ENCODE measurements around the gene FLNA. TPM values are rescaled to one million over a fixed set of nuclear protein-coding genes. Genes with fewer than 3 reads are reported as not detected.
A peak's percentile ranks its signal among the peaks of the same experiment; 100 is the strongest.

Gene FLNA
- total RNA-seq, 2 donors from 2014 or later: 84.2 to 741 TPM

DNA sequence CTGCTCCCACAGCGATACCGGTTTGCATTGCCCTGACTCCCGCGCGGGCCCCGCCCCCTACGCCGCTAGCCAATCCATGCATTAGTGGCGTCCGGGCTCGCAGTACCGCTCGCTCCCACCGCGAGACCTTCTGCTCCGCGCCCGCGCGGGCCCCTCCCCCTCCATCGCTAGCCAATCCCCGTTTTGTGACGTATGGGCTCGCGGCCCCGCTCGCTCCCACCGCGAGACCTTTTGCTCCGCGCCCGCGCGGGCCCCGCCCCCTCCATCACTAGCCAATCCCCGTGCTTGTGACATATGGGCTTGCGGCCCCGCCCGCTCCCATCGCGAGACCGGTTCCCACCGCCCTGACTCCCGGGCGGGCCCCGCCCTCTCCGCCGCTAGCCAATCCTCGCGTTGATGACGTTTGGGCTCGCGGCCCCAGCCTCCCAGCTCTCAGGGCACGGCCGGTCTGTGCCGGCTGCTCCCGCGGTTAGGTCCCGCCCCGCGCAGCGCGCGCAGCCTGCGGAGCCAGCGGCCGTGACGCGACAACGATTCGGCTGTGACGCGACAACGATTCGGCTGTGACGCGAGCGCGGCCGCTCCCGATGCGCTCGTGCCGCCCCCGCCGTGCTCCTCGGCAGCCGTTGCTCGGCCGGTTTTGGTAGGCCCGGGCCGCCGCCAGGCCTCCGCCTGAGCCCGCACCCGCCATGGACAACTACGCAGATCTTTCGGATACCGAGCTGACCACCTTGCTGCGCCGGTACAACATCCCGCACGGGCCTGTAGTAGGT, 4.5 kb upstream of the FLNA start, which contains the start of gene EMD:
Gene EMD (plus strand): TSS at position 497 of the 770 bp plus-strand sequence. CDS start 190 bp downstream, at position 687.
- DNase-seq: peak; percentile 95 to 98

DNA sequence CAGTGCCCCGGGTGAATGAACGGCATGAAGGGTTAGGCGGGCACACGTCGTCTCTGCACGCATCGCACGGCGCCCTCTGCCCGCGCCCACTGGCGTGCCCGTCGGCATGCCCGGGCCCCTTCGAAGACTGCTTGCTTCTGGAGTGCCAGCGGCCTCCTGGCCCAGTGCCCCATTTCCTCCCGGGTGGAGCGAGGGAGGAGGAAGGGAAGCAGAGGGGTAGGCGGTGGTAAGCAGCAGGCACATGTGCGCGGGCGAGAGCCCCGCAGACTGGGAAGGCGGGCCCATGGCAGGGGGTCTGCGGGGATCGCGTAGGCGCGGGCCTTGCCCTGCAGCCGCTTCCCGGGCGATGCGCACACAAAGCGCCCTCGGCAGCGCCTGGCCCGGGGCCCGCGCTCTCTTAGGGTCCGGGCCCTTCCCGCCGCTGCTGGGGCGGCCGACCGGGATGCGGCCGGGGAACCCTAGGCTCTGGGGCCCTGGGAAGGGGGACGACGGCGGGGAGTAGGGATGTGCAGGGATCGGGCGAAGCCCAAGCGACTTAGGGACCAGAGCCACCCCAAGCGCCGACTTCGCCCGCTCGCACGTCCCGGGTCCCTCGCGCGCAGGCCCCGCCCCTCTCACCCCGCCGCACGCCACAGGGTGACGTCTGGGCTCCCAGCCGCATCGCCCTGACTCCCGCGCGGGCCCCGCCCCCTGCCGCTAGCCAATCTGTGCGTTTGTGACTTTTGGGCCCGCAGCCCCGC, 3.8 kb upstream of the FLNA start:
- ATAC-seq (peak; percentile 10), DNase-seq (peak; percentile 65 to 71)
- intact Hi-C loops (cut with DNase I, micrococcal nuclease): no loop called here

More for the DNA sequence above, 4.5 kb upstream of the FLNA start, which contains the start of gene EMD:
- peak; percentile 82 for ATAC-seq
- intact Hi-C loops (cut with DNase I, micrococcal nuclease): no loop called here

DNA sequence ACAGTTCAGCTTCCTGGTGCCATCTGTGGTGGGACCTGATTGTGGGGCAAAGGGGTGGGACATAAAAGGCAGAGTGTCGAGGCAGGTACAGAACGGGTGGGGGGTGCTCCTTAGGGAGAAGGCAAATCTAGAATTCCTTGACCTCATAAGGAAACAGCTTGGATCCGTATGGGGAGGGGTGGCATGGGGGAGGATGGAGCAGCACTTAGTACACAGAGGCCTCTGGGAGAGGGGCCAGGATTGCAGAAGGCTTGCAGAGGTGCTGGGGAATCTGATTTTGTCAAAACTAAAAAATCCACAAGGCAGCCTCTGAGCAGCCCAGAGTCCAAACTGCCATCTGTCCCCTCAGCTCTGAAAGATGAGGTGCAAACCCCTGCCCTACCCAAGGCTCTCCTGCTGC, 2.3 kb upstream of the FLNA start:
- intact Hi-C loops (cut with DNase I, micrococcal nuclease): no loop called here
- DNase-seq (peak in 1 of 2 donors; percentile 65), ATAC-seq (no peak)

DNA sequence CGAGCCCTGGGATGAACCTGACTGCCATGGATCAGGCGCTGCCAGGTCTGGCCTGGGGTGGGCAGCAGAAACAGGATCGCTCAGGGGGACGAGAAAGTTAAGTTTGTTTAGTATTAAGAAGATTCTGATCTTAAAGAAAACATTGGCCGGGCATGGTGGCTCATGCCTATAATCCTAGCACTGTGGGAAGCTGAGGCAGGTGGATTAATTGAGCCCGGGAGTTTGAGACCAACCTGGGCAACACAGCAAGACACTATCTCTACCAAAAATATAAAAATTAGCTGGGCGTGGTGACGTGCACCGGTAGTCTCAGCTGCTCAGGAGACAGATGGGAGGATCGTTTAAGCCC, 696 bp upstream of the FLNA start:
- DNase-seq: no peak
- intact Hi-C loops (cut with DNase I, micrococcal nuclease): no loop called here

DNA sequence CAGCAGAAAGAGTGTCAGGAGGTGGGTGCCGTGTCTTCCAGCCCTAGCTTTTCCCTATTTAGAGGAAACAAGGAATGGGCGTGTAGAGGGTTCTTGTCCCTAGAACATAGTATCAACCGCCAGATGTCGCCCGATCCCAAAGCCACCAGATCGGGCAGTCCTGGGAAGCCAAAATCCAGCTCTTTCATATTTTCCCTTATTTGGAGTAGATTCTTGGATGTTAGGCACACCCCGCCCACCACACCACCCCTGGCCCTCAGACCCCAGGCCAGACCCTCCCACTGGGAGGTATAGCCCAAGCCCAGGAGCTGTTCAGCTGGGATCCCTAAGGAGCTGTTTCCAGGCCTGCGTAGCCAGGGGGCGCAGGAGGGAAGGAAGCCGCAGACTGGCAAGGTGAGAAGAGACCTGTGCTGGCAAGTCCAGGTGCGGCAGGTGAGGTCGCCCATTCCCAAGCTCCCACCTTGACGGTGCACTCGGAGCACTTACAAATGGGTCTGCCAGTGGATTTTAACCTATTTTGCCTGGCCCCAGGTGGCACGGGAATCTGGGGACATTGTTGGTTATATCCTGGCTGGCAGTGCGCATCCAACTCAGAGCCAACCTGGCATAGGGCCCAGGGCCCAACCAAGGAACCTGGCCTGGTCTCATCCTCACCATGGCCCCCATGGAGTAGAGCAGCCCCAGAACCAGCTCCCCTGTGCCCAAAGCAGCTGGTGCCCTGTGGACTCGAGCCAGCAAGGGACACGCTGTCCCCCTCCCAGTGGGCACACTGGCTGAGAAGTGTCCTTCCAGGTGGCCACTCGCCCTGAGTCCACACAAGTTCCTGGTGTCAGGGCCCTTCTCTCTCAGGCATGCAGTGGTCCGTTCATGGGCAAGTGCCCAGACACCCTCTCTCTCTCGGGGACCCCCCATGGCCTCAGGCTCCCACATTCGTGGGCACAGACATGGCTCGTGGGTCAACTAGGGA, 811 bp downstream of the FLNA start:
- DNase-seq (peak; percentile 67 to 70), ATAC-seq (peak; percentile 56)
- intact Hi-C loops (cut with DNase I, micrococcal nuclease): no loop called here

More for the DNA sequence above, 696 bp upstream of the FLNA start:
- no peak for ATAC-seq

DNA sequence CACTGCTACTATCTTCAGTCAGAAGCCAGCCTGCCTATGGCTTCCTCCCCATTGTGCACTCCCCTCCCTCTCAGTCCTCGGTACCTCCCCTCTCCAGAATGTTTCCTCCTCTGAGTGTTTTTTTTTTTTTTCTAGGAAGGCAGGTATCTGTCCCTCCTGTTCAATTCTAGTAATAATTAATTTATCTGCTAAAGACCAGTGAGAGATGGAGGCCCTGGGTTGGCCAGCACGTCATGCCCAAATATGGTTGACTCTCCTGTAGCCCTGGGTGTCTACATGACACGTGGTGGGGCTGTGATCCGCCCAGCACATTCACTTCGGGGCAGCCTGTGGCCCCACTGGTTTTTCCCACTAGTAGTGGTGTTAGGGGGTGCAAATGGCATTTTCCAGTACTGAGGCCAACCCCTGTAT, 1.8 kb downstream of the FLNA start:
- ATAC-seq (no peak), DNase-seq (no peak)
- intact Hi-C loops (cut with DNase I, micrococcal nuclease): no loop called here

DNA sequence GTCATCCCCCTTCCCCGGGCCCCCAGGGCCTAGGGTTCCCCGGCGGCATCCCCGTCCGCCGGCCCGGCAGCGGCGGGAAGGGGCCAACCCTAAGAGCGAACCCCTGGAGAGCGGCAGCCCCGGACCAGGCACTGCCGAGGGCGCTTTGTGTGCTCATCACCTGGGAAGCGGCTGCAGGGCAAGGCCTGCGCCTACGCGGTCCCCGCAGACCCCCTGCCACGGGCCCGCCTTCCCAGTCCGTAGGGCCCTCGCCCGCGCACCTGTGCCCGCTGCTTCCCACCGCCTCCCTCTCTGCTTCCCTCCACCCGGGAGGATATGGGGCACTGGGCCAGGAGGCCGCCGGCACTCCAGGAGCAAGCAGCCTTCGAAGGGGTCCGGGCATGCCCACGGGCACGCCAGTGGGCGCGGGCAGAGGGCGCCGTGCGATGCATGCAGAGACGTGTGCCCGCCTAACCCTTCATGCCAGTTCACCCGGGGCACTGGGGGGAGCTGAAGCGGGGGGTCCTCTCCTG, 2.6 kb downstream of the FLNA start:
- no peak for DNase-seq
- intact Hi-C loops (cut with DNase I, micrococcal nuclease): no loop called here

DNA sequence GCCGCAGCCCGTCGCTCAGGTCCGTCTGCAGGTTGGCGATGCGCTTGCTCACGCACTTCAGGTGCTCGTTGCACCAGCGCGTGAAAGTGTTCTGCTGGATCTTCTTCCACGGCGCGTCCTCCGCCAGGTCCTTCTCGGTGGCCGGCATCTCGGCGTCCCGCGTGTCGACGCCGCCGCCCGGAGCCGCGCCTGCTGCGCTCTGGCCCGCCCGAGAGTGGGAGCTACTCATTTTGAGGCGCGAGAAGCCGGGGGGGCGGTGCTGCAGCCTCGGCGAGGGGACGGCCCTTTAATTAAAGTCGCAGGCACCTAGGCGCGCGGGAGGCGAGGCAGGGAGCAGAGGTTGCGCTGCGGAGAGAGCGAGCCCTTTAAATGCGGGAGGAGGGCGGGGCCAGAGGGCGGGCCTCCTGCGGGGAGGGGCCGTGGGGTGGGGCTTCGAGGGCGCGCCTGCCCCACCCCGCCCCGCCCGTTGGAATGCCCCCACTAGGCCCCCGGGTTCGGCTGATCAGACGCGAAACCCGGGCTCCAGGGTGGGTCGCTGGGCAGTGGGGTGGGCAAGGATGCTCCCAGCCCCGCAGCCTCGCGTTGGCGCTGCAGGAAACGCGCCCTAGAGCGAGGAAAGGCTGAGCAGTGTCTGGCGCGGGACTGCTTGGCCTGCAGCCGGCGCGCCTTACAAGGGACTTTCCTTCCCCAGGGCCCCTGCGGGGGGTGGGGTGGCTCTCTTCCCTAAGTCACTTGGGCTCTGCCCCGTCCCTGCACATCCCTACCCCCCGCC, 3.2 kb downstream of the FLNA start:
- DNase-seq (peak; percentile 90), ATAC-seq (peak; percentile 77)
- intact Hi-C loops (cut with DNase I, micrococcal nuclease): no loop called here

More for the DNA sequence above, 2.6 kb downstream of the FLNA start:
- ATAC-seq: no peak

DNA sequence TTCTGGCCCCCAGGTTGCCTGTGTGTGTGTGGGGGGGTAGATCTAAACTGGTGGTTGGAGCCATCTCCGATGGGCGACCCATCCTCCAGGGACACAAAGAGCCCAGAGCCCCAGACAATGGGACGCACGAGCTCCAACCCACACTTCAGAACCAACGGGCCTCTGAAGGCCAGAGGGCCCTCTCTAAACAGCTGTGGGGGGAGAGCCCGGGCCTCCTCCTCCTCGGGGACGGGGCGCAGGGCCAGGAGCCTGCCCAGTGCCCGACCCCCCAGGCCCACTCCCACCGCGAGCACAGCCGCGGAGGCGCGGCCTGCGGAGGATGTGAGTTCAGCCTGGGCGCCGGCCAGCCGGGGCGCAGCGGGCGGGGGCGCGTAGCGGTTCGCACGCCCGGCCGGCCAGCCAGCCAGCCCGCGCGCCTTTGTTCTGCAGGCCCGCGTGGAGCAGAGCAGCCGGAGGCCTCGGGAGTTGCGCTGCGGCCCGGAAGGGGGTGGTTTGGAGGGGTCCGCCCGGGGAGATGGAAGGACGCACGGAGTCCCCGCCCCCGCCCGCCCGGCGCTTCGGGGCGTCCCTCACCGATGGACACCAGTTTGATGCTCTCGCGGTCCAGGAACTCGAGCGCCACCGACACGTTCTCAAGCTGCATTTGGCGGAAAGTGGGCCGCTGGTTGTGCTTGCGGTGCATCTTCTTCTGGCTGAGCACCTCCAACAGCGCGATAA, 4.0 kb downstream of the FLNA start:
- ATAC-seq (no peak), DNase-seq (no peak)
- intact Hi-C loops (cut with DNase I, micrococcal nuclease): no loop called here

DNA sequence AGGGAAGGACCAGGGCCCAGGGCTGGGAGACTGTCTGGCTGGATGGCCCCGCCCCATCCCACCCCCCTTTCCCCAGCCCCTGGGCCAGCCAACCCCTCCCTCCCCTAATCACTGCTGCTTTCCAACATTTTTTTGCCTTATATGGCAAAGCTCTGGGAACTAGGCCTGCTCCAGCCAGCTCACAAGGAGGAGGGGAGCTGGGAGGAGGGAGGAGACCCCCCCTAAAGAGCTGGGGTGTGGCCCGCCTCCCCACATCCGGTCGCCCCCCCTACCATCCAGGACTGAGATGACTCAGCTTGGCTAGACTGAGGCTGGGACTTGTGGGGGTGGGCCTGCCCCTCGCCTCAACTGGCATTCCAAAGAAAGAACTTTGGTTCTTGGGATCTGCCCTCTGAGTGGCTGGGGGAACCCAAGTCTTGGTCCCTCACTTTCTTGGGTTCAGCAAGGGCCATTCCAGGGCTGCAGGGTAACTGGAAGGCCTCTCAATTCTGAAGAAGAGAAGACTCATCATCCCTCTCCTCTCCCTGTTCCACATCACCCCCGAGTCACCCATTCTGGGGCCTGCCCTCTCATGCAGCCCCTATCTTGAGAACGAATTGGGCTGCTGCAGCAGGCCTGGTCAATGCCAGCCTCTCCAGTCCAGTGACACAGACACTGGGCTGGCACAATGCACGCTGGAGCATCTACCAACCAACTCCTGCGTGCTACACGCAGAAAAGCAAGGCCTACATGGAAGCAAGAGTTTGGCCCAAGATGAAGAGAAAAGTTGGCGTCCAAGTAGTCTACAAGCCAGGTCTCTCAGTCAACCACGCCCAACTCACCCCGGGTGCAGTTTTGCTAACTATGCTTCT, 4.8 kb downstream of the FLNA start:
- DNase-seq (peak; percentile 52 to 78), ATAC-seq (no peak)
- intact Hi-C loops (cut with DNase I, micrococcal nuclease): no loop called here

DNA sequence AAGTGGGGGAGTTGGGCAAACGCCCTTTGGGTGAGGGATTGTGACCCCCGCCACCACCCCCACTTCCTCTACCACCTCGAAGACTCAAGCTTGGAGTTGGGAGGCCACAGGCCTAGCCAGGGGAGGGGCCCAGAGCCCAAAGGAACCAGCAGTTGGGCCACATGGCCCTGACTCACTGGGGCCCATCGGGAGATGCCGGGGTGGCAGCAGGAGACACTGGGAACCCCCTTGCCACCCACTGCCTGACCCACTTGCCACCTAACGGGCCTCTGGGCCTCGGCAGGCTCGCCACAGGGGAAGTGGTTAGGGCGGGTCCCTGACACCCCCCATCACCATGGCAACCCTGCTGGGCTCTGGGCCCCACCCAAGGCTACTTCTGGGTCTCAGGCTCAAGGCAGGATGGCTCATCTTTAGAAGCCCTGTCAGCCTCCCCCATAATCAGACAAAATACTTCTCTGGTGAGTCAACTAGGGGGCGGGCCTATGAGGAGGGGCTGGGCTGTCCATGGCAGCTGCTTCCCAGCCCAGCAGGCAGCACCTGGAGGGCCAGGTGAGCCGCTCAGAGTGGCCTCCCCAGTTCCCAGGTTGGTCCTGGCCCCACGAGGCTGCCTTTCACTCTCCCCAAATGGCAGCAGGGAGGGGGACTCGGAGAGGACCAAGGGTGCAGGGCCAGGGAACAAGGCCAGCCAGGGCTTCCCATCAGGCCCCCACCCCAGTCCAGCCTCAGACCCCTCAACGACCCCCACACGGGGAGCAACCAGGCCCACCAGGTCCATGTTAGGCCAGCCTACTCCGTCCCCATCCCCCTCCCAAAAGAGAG, 5.6 kb downstream of the FLNA start:
- no peak for ATAC-seq
- intact Hi-C loops (cut with DNase I, micrococcal nuclease): no loop called here

DNA sequence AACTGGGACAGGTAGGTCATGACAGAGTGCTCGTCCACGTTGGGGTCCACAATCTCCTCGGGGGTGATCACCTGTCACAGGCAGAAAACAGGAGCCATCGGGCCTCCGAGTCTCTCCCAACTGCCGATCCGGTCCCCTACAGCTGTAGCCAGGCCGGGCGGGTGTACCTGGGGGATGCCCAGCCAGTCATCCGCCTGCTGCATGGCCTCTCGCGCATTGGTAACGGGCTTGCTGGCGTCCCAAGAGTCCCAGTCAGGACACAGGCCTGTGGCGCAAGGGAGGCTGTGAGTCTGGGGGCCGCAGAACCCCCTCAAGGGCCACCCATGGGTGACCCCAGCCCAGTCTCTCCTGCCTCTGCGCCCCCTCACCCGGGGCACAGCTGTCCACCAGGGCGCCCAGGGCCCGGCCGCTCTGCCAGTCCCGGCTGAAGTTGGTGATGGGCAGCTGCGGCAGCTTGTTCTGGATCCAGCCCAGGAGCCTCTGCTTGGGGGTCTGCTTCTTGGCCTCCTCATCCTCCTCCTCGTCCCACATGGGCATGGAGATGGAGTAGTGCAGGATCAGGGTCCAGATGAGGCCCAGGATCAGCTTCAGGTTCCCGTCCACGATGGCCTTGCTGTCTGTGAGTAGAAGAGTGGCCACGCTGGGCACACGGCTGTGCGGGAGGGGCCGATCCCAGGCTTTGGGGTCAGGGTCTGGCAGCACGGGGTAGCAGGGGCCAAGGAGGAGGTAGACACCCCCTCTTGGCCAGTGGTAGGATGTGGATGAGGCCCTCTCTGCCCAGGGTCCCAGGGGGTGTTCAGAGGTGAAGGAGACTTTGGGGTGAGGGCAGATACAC, 6.7 kb downstream of the FLNA start:
- DNase-seq (no peak), ATAC-seq (no peak)
- intact Hi-C loops (cut with DNase I, micrococcal nuclease): no loop called here

More for the DNA sequence above, 5.6 kb downstream of the FLNA start:
- peak; percentile 70 to 74 for DNase-seq

DNA sequence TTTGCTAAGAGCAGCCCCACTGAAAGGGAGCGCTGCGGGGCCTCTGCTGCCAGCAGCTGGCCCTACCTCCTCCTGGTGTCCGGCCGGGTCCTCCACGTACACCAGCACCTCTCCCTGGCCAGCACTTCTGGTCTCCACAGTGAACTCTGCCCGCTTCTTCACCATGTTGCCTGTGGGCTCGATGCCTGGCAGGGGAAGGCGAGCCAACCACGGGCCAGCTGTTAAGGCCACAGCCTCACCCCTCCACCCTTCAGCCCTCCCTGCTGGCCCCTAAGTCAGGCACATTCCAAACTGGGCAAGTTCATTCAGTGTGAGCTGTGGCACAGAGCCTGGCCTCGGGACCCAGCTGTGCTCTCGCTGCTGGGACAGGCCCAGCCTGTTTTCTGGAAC, 7.8 kb downstream of the FLNA start:
- intact Hi-C loops (cut with DNase I, micrococcal nuclease): no loop called here
- DNase-seq: no peak
- no peak for ATAC-seq

DNA sequence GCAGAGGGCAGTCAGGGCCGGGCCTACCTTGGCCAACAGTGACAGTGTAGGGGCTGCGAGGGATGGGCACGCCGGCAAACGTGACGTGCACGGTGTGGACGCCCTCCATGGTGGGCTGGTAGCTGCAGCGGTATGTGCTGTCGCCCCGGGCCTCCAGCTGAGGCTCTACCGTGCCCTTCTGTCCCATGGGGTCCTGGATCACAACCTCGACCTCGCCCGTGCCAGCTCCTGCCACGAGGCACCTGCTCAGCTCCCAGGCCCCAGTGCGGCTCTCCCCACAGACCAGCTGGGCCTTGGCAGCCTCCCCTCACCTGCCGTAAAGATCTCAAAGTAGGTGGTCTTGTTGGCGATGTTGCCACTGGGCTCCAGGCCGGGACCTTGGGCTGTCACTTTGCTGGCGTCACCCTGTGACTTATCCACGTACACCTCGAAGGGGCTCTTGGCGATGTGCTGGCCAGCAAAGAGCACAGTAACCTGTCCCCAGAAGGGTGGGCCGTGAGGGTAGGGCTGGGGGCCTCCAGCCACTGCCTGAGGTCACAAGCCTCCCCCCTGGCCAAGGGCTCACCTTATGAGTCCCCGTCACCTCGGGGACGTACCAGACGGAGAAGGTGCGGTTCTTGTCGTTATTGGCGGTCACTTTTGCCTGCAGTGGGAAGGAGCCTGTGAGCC, 8.3 kb downstream of the FLNA start:
- intact Hi-C loops (cut with DNase I, micrococcal nuclease): no loop called here

More for the DNA sequence above, 8.3 kb downstream of the FLNA start:
- no peak for DNase-seq
- no peak for ATAC-seq
